K562 (cell line): ENCODE results near the gene DAO. TPM values are rescaled to one million over a fixed set of nuclear protein-coding genes. Genes with fewer than 3 reads are reported as not detected.

ENCODE experiments used
- HMBOX1 ChIP-seq: sonication (generic); IDR thresholded peaks from 2 replicates; pipeline ENCODE4 v1.6.1; 2016
- KDM5B ChIP-seq: fragments of 200-600 bp; sonication (generic); IDR thresholded peaks from 2 replicates; pipeline ENCODE4 v1.6.1; 2012; ENCODE audit warnings: low read depth, mild to moderate bottlenecking, moderate library complexity, low read length, control low read depth, inconsistent platforms; ENCODE audit not compliant: insufficient replicate concordance
- MECOM ChIP-seq: fragments of 250-450 bp; sonication (Bioruptor Pico); IDR thresholded peaks from 2 replicates; pipeline ENCODE4 v1.8.0; 2022; ENCODE audit warnings: inconsistent platforms
- MEF2A ChIP-seq: IDR thresholded peaks from 2 replicates; pipeline ENCODE4 v1.6.1; 2011; ENCODE audit warnings: low read depth, mild to moderate bottlenecking, low read length, moderate library complexity; ENCODE audit not compliant: control insufficient read depth
- MLX ChIP-seq, 2 experiments: fragments of 450-650 bp in 1 of 2; sonication (generic) in 1 of 2; formaldehyde crosslinking; conservative IDR thresholded peaks; 2 replicates each; pipeline versions ENCODE4 v1.4.0 to v1.8.1; 2020 to 2022; ENCODE audit warnings: mild to moderate bottlenecking in 1 of 2, missing genetic modification reagents in 1 of 2
- NCOA4 ChIP-seq: fragments of 450-650 bp; IDR thresholded peaks from 2 replicates; pipeline ENCODE4 v1.6.1; 2018; ENCODE audit warnings: mild to moderate bottlenecking; ENCODE audit not compliant: partially characterized antibody
- NEUROD1 ChIP-seq: fragments of 150-350 bp; IDR thresholded peaks from 2 replicates; pipeline ENCODE4 v1.6.1; 2014; ENCODE audit warnings: borderline replicate concordance, low read length, low read depth; ENCODE audit not compliant: partially characterized antibody
- PATZ1 ChIP-seq: fragments of 250-450 bp; sonication (Bioruptor Pico); IDR thresholded peaks from 2 replicates; pipeline ENCODE4 v1.5.0; 2020; ENCODE audit warnings: mild to moderate bottlenecking, borderline replicate concordance
- PHF8 ChIP-seq: fragments of 200-600 bp; sonication (generic); IDR thresholded peaks from 2 replicates; pipeline ENCODE4 v1.6.1; 2012; ENCODE audit warnings: mixed run types, mild to moderate bottlenecking, inconsistent platforms, low read length, moderate library complexity, borderline replicate concordance
- POLR3A ChIP-seq: IDR thresholded peaks from 2 replicates; pipeline ENCODE4 v1.6.1; 2011; ENCODE audit warnings: borderline replicate concordance, mild to moderate bottlenecking, moderate library complexity; ENCODE audit not compliant: insufficient read length, insufficient read depth; ENCODE audit errors: extremely low read depth
- POU5F1 ChIP-seq: fragments of 150-350 bp; IDR thresholded peaks from 2 replicates; pipeline ENCODE4 v1.6.1; 2014; ENCODE audit warnings: borderline replicate concordance, low read length, low read depth, mild to moderate bottlenecking; ENCODE audit not compliant: partially characterized antibody
- SIX5 ChIP-seq, 2 experiments: IDR thresholded peaks; 2 replicates each; pipeline ENCODE4 v1.6.1; 2011; ENCODE audit warnings: low read length in 2 of 2, borderline replicate concordance in 1 of 2, low read depth in 1 of 2, mild to moderate bottlenecking in 1 of 2, moderate library complexity in 1 of 2; ENCODE audit not compliant: insufficient read depth in 1 of 2
- ZNF280B ChIP-seq: fragments of 250-450 bp; sonication (Bioruptor Pico); IDR thresholded peaks from 2 replicates; pipeline ENCODE4 v1.5.1; 2021; ENCODE audit warnings: mild to moderate bottlenecking
- ZNF282 ChIP-seq: sonication (generic); formaldehyde crosslinking; IDR thresholded peaks from 2 replicates; pipeline ENCODE4 v1.8.1; 2023; ENCODE audit warnings: missing genetic modification reagents
- ZNF668 ChIP-seq: fragments of 250-450 bp; sonication (Bioruptor Pico); IDR thresholded peaks from 2 replicates; pipeline ENCODE4 v1.8.0; 2022; ENCODE audit warnings: mild to moderate bottlenecking, inconsistent platforms
- ZNF695 ChIP-seq: fragments of 450-650 bp; formaldehyde crosslinking; IDR thresholded peaks from 2 replicates; pipeline ENCODE4 v1.4.0; 2020; ENCODE audit warnings: mild to moderate bottlenecking, moderate library complexity
- ZNF696 ChIP-seq: fragments of 250-450 bp; sonication (Bioruptor Pico); conservative IDR thresholded peaks from 2 replicates; pipeline ENCODE4 v1.4.0; 2020; ENCODE audit warnings: mild to moderate bottlenecking, moderate library complexity
- polyA plus RNA-seq, 8 experiments: library from polyadenylated mRNA; depleted of rRNA in 4 of 8; stranded (reverse) in 5 of 8; unstranded in 3 of 8; fragments of >200 nt; fragmentation: Nextera tagmentation in 2 of 8; fragmentation: Illumina TruSeq in 1 of 8; extraction: Ambion mirVana in 2 of 8; extraction: Trizol in 1 of 8; gene quantifications; 2 replicates each; pipeline versions ENCODE4 v1.2.1 to v1.2.3, GENCODE V29; 2011 to 2014; ENCODE audit warnings: inconsistent platforms in 1 of 8, missing spikeins in 1 of 8
- total RNA-seq, 7 experiments: library from RNA; depleted of rRNA in 6 of 7; stranded (reverse); fragments of >200 nt in 6 of 7; fragmentation: Illumina TruSeq in 2 of 7; extraction: Trizol in 2 of 7; gene quantifications; 2 replicates each; pipeline versions ENCODE4 v1.2.1 to v1.2.3, GENCODE V29; 2011 to 2021; ENCODE audit warnings: low replicate concordance in 1 of 7
- TF ChIP-seq, protein P1 (sequence below): sonication (generic); formaldehyde crosslinking; IDR thresholded peaks from 2 replicates; pipeline ENCODE4 v1.9.0; 2022; ENCODE audit warnings: mild to moderate bottlenecking, missing genetic modification reagents
- TF ChIP-seq, protein P2 (sequence below): sonication (generic); formaldehyde crosslinking; IDR thresholded peaks from 2 replicates; pipeline ENCODE4 v1.9.0; 2022; ENCODE audit warnings: mild to moderate bottlenecking, missing genetic modification reagents

The DAO gene
- total and polyA plus RNA-seq, 9 of the 15 experiments (the other 6 are each of a cell fraction or from before 2014, with no cell fraction given) = not detected

DNA sequence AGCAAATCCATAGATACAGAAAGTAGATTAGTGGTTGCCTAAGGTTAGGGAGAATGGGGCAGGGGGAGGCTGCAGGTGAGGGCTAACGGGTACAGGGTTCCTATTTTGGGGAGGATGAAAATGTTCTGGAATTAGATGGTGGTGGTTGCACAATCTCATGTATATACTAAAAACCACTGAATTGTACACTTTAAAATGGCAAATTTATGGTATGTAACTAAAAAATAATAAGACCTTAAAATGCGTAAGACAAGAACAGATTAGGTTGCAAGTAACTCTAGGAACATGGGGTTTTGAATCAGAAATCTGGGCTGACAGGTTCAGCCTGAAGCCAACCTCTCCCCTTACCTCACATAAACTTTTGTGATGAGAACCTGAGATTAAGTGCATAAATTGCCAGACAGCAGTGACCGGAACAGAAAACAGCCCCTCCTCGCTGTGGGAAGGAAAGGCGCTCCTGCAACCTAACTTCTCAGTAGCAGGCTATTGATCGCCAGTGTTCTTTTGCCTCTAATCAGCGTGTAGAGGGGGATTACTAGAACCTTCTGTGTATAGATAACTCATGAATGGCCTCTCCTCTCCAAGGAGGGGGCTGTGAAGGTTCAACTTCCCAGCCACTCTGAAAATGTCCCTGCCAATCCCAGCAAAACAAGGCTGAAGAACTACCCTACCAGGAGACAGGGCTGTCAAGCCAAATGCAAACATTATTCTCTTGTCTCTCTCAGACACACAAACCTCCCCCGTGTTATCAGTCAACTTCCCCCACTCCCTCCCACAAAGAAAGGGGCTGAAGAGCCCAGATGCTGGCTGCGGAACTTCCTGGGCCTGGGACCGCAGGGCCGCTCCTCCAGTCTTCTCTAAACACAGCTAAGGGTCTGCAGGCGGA is 24.4 kb upstream of the DAO start (continued):
- TF ChIP-seq PATZ1 (CRISPR knock-in tag) = no peak
- no peak for TF ChIP-seq MECOM (CRISPR knock-in tag)
- TF ChIP-seq ZNF280B = no peak
- TF ChIP-seq POLR3A = no peak
- no peak for TF ChIP-seq NCOA4
- TF ChIP-seq PHF8 = no peak
- TF ChIP-seq, protein P1, sequence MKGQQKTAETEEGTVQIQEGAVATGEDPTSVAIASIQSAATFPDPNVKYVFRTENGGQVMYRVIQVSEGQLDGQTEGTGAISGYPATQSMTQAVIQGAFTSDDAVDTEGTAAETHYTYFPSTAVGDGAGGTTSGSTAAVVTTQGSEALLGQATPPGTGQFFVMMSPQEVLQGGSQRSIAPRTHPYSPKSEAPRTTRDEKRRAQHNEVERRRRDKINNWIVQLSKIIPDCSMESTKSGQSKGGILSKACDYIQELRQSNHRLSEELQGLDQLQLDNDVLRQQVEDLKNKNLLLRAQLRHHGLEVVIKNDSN = no peak
- TF ChIP-seq, protein P2, sequence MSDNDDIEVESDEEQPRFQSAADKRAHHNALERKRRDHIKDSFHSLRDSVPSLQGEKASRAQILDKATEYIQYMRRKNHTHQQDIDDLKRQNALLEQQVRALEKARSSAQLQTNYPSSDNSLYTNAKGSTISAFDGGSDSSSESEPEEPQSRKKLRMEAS (CRISPR knock-in tag) = no peak; the same call in 1 of the 2 replicates
- 0 out of 2 replicates have a peak, but pooled peaks have one; percentile 28 for TF ChIP-seq MEF2A
- TF ChIP-seq NEUROD1 = peak; percentile 88
- TF ChIP-seq ZNF282 (CRISPR knock-in tag) = no peak
- TF ChIP-seq SIX5 (IDR thresholded peaks at IDR 0.05; ENCODE audit: borderline replicate concordance in 1 of 2, insufficient read depth in 1 of 2, low read depth in 1 of 2, low read length in 2 of 2) = no peak
- TF ChIP-seq MLX (CRISPR knock-in tag; conservative IDR thresholded peaks at IDR 0.05) = no peak
- TF ChIP-seq HMBOX1 = peak; percentile 80; the same call in 1 of the 2 replicates
- no peak for TF ChIP-seq ZNF668
- TF ChIP-seq ZNF696 = no peak
- TF ChIP-seq ZNF695 (CRISPR knock-in tag) = no peak
- TF ChIP-seq POU5F1 = no peak
- no peak for TF ChIP-seq KDM5B
